HG03064 (cell line): ENCODE data around the gene SCNN1B.

Experiments
- ATAC-seq: cut with Tn5 transposase; IDR thresholded peaks from one replicate; pipeline ENCODE4 v1.9.1; 2021; ENCODE audit warnings: low read depth; ENCODE audit not compliant: unreplicated experiment

Gene SCNN1B

DNA sequence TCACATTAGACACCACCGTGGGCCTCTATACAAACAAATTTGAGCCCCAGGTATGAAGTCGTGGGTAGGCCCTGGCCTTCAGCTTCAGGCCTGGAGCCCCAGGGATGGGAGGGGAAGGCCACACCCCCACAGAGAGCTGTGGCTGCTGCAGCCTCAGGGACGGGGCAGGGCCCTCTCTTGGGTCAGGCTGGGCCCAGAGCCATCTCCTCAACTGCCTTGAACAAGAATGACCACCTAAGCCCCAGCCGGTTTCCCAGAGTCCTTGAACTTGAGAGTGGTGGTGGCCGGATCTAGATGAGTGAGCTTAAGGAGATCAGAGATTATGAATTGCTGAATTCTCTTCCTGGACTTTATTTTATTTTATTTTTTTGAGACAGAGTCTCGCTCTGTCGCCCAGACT lies 18.6 kb downstream of the SCNN1B start:
- no peak for ATAC-seq

DNA sequence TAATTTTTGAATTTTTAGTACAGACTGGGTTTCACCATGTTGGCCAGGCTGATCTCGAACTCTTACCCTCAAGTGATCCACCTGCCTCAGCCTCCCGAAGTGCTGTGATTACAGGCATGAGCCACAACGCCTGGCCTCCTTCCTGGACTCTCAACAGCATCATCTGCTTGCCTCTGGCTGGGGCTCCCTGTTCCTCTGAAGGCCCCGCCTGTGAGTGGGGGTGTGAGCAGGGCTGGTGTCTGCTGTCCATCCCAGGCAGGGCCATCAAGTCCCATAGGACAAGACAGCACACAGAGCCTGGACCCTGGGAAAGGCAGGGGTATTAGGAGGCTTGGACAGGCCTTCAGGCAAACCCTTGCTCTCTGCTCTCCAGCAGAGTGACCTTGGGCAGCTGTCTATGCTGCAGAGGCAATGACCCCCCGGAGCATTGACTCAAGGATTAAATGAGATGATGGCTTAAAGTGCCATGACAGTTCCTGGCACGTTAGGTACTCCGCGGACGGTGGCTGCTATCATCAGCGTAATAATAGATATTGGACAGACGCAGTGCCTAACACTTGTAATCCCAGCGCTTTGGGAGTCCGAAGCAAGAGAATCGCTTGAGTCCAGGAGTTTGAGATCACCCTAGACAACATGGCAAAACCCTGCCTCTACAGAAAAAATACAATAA lies 19.2 kb downstream of the SCNN1B start:
- no peak for ATAC-seq

DNA sequence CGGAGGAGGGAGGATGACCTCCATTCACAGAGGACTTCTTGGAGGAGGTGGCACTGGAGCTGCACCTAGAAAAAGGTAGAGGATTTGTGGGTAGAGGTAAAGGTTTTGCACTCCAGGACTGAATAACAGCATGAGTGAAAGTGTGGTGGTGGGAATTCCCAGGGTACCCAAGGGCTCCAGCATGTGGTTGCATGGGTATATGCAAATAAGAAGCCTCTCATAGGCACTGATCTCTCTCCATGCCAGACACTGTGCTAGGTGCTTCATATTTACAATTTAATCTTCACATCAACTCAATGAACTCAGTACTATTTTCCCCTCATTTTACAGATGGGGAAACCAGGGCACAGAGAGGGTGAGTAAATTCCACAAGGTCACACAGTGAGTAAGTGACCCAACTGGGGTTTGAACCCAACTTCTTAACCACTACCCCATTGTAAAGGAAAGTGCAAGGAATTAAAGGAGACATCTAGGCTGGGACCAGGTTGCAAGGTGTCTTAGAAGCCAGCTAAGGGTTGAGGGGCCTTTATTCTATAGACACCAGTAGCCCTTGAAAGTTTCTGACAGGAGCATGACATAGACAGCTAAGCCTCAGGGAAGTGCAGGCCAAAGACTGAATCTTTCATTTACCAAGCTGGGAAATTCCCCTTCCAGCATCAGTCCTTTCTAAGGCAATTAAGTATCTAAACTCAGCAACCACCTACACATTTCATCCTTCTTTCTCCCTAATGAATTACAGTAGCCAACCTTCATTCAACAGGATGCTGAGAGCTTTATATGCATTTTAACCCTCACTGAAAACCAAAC lies 21.3 kb downstream of the SCNN1B start:
- no peak for ATAC-seq

DNA sequence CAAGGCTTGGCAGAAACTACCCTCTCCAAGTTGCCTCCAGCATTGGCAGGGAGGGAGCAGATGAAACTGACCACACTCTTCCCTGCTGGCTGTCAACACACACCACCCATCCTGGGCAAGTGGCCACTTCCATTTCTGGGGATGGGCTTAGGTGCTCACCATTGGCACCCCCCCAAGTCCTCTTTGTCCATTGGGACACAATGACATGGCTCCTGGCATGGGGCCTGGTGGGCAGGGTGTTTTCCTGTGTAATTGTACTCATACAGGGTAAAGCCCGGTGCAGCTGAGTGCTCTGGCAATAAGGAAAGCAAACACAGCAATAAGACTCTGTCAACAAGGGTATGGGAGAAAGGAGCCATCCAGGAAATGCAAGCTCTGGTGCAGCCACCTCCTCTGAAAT lies 22.6 kb downstream of the SCNN1B start:
- no peak for ATAC-seq

DNA sequence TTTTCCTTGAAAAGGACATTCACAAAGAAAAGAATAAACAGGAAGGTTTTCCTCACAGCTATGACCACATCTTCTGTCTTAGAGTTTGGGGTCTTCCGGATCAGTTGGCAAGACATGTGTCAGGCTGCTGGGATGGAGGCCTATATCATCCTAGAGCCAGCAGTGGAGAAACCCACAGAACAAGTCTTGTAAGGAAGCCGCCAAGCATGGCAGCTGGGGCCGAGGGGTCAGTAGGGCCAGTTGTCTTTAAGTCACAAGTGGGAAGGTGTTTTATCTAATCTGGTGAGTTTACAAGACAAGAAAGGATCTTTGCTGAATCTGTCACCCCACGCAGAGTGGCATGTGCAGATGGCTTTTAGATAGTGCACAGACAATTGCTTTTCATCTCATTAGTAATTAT lies 25.7 kb downstream of the SCNN1B start:
- ATAC-seq: no peak

DNA sequence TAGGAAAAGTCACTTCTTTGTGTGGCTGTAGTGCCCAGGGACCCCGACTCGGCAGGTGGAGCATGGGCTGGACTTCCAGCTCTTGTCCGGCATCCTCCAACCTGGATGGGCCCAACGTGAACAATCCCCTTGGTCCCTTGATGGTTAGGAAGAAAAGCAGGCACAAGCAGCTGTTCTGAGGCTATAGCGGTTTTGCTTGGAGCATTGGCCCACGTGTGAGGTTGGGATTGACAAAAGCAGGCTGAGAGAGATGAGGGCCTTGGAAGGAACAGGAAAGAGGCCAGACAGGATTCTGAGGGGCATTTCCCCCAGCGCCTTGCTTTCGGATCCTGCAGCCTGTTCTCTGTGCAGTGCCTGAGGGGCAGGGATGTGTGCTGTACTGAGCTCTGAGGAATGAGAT lies 28.1 kb downstream of the SCNN1B start:
- no peak for ATAC-seq

DNA sequence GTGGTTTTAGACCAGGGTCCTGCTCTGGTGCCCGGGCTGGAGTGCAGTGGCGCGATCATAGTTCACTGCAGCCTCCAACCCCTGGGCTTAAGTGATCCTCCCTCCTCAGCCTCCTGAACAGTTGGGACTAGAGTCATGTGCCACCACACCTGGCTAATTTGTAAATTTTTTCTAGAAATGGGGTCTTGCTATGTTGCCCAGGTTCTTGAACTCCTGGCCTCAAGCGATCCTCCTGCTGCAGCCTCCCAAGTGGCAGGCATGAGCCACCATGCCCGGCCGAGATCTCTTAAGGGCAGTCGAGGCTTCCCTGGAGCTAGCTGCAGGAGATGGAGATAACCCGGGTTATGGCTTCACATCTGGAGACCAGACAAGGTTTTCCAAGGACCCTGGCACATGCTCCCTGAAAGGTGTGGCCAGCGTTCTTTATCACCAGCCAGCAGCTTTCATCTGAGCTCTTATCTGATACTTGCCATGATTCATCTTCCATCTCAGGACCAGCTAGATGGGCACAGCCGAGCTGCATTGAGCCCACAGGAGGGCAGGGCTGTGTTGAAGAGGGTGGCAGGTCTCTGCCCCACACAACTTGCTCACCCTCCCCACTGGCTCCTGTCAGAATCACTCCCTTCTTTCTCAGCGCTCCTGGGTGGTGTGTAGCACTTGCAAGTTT lies 28.6 kb downstream of the SCNN1B start:
- no peak for ATAC-seq

DNA sequence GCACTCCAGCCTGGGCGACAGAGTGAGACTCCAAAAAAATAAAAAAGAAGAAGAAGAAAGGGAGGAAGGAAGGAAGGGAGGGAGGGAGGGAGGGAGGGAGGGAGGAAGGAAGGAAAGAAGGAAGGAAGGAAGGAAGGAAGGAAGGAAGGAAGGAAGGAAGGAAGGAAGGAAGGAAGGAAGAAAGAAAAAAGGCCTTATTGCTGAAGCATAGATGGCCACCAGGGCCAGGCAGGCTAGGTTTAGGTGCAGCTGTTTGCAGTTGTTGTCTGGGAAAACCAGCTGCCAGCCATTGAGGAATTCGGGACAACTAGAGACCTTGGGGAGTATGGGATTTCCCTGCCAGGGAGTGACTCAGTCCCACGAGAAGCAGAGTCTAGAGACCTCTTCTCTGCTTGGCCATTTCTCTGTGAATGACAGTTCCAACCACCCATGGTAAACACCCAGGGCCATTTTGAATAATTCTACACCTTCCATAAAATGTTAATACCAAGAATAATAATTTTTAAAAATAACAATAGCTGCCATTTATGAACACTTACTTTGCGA lies 31.0 kb downstream of the SCNN1B start:
- no peak for ATAC-seq

DNA sequence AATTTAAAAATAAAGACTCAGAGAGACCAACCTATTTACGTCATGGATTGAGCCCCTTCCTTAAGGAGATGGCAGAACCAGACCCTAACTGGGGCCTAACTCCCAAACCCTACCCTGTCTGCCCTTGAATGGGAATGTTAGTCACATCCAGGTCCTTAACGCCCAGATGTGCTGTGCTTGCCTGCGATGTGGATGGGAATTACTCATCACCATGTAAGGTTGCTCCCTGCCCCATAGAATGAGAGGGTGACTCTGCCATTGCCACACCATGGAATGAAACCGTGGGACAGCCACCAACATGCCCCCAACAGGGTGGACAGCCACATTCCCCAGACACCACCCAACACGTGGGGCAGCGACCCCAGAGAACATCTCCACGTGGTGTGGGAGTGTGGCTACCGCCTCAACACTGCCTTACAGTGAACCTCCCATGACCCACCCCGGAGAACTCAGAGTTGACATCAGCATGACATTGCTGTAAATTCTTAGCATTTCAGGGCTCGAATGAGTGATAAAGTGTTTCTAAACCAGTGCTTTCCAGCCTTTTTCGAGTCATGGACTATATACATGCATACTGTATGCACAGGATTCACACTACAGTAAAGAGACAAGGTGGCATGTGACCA lies 31.8 kb downstream of the SCNN1B start:
- ATAC-seq: no peak

DNA sequence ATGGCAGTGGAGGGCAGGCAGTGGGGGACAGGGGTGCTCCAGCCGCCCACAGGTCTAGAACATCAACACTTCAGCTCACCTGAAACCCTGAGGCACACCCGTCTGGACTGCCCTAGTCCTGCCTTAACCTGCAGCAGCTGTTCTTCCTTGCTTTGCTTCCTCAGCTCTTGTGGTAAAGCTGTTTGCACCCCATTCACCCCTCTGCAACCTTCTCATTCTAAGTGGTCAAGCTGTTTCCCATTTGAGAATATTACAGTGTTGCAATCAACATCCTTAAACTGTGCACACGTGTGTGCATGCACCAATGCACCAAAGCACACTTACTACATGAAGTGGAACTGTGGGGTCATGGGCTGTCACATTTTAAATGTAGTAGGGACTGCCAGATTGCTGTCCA lies 32.4 kb downstream of the SCNN1B start:
- ATAC-seq: no peak

DNA sequence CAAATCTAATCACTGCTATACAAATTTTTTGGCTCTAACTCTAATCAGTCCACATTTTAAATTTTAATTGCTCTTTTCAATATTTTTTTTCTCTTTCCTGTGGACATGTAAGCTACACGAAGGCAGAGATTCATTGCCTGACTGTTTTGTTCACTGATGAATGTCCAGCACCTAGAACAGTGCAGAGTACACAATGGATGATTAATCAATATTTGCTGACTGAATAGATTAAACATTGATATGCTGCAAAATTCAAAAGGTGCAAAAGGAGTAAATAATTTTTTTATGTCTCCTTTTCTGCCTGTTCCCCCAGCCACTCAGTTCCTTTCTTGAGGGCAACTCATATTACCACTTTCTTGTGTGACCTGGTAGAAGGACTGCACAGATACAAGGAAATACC lies 32.8 kb downstream of the SCNN1B start:
- no peak for ATAC-seq

DNA sequence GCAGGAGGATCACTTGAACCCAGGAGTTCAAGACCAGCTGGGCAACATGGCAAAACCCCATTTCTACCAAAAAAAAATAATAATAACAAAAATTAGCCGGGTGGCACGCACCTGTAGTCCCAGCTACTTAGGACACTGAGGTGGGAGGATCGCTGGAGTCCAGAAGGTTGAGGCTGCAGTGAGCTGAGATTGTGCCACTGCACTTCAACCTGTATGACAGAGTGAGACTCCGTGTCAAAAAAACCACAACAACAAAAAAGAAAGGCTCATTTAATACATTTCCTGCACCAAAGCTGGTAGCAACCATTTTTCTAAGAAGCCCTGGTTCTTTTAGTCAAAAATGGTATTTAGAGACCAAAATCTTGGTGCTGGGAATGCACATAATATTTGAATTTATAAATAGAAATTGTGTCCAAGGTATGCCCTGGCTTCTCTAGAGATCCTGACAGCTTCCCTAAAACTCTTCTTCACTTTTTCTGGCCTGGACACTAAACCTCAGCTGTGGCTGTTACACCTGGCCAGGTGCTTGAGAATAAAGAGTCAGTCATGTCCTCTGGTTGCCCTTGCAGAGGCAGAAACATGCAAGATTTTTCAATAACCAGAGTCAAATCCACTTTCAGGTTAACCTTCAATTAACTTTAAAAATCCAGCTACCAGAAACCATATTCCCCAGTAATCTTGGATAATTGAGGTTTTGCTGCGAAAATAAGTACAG lies 35.9 kb downstream of the SCNN1B start:
- ATAC-seq: no peak

DNA sequence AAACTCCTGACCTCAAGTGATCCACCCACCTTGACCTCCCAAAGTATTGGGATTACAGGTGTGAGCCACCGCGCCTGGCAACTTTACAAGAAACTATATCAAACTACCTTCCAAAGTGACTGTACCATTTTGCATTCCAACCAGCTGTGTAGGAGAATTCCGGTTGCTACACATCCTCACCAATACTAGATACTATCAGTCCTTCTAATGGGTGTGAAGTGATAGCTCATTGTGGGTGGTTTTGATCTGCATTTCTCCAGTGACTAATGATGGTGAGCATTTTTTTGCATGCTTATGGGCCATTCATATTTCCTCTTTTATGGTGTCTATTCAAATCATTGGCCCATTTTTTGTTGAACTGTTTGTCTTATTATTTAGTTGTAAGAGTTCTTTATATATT lies 37.7 kb downstream of the SCNN1B start:
- no peak for ATAC-seq

DNA sequence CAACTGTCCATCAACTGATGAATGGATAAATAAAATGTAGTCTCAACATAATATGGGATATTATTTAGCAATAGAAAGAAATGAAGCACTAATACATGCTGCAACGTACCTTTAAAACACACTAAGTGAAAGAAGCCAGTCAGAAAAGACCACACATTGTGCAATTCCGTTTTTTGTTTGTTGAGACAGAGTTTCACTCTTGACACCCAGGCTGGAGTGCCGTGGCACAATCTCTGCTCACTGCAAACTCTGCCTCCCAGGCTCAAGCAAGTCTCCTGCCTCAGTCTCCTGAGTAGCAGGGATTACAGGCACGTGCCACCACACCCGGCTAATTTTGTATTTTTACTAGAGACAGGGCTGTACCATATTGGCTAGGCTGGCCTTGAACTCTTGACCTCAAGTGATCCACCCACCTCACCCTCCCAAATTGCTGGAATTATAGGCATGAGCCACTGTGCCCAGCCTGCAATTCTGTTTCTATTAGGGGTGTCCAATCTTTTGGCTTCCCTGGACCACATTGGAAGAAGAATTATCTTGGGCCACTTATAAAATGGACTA lies 40.1 kb downstream of the SCNN1B start:
- no peak for ATAC-seq

DNA sequence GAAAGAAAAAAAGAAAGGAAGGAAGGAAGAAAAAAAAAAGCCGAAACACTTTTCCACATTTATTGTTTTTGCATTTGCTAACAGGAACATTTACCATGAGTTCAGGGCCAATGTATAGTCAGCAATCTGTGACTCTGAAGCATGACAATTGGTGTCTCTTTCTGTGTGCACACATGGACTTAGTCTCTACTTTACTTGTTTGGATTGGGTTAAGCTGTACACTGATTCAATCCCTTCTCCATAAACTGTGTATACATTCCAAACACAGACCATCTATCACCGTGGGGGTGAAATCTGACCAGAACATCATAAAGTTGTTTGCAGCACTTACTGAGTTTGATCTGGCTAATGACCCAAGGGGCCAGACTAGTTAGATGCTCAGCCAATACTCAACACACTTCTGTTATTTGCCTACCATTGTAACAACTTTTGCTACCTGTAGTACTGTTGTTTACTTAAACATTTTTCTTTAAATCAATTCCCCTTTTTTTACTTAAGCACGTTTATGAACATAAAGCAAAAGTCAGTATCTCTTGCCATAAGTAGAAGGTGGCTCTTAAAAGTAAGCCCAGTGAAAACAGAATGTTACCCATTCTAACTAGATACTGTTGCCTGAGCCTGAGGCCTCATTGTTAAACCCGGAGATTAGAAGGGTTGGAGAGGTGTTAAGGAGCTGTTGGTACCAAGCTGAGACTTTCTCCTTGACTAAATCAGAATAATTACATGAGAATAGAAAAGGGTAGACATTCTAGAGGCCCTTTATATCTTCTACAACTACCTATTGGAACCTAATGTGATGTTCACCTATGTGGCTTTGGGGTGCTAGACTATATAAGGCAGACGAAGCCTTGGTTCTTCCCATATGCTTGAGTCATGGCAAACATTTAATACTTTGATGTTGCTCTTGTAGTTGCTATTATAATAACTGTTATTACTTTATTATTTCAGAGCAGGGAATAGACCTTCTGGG lies 41.8 kb downstream of the SCNN1B start:
- no peak for ATAC-seq

DNA sequence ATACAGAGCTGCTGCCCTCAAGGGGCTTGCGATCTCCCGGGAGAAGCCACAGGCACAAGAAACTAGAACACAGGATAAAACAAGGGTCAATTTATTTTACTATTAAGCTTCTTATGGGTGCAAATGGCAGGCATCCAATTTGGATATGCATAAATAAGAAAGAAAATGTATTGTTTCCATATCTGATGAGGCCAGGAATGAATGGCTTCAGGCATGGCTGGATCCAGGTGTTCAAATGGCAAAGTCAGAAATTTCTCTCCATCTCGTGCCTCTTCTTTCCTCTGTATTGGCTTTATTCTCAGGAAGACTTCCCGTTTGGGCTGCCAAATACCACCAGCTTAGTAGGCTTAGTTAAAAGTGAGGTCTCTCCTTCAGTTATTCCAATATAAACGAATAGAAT lies 43.1 kb downstream of the SCNN1B start:
- no peak for ATAC-seq

DNA sequence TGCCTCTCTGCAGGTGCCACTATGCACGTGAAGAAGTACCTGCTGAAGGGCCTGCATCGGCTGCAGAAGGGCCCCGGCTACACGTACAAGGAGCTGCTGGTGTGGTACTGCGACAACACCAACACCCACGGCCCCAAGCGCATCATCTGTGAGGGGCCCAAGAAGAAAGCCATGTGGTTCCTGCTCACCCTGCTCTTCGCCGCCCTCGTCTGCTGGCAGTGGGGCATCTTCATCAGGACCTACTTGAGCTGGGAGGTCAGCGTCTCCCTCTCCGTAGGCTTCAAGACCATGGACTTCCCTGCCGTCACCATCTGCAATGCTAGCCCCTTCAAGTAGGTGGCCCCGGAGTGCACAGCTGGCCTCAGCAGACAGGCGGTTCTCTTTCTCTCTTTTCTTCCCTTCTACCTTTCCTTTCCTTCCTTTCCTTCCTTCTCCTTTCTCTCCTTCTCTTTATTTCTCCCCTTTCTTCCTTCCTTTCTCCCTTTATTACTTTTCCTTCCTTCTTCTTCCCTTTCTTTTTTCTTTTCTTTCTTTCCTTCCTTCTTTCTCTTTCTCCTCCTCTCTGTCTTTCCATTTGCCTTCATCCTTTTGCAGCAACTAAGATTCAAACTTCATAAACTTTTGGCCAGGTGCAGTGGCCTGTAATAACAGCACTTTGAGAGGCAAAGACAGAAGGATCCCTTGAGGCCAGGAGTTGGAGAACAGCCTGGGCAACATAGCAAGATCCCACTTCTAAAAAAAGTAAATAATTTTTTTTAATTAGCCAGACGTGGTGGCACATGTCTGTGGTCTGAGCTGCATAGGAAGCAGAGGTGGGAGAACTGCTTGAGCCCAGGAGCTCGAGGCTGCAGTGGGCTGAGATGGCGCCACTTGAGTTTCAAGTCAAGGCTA lies 46.7 kb downstream of the SCNN1B start:
- no peak for ATAC-seq

DNA sequence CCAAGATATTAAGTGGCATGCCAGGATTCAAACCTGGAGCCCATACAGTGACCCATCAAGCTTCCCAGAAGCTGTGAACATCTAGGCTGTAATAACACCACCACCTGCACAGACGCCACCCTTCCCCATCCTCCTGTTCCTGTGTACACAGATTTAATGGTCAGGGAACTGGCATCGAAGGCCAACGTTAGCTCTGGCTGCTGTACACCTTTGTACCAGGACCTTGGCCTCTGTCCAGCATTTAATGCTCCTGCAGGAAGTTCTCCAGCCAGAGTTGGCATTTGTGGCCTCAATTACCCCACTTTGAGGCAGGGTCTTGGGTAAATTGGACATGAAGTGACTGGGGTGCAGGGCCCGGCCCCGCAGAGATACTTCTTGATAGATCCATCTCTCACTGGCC lies 49.3 kb downstream of the SCNN1B start:
- no peak for ATAC-seq
